Stomach (tissue), 9 donors: ENCODE measurements around the gene STARD8. TPM values are rescaled to one million over a fixed set of nuclear protein-coding genes. Genes with fewer than 3 reads are reported as not detected.

ENCODE experiments used
- DNase-seq, 2 donors: peaks; one replicate each; pipeline versions ENCODE4 v3.0.0 to v3.0.0-alpha.2; 2013 to 2019
- H3K27ac ChIP-seq, 5 donors: fragments of 200-600 bp in 4 of 5; sonication (generic) in 4 of 5; one replicate each; pipeline ENCODE4 v1.5.1; 2013 to 2019; ENCODE audit warnings: mild to moderate bottlenecking in 1 of 5, moderate library complexity in 1 of 5
- H3K27me3 ChIP-seq, 3 donors: fragments of 200-600 bp; sonication (generic); one replicate each; pipeline ENCODE4 v1.5.1; 2017 to 2019; ENCODE audit warnings: mixed run types in 1 of 3
- H3K36me3 ChIP-seq, 4 donors: fragments of 200-600 bp; sonication (generic); 1 replicate in 3 of 4; 2 replicates in 1 of 4; pipeline ENCODE4 v1.5.1; 2016 to 2019
- H3K4me1 ChIP-seq, 4 donors: fragments of 200-600 bp; sonication (generic); one replicate each; pipeline ENCODE4 v1.5.1; 2016 to 2019
- H3K4me3 ChIP-seq, 4 donors: fragments of 200-600 bp; sonication (generic) in 3 of 4; one replicate each; pipeline ENCODE4 v1.5.1; 2016 to 2019; ENCODE audit warnings: mild to moderate bottlenecking in 1 of 4
- H3K9me3 ChIP-seq, 4 donors: fragments of 200-600 bp; sonication (generic); one replicate each; pipeline ENCODE4 v1.5.1; 2016 to 2019
- EP300 ChIP-seq: sonication (generic); formaldehyde crosslinking; IDR thresholded peaks from one replicate; pipeline ENCODE4 v1.6.1; 2017; ENCODE audit warnings: antibody characterized with exemption
- POLR2A ChIP-seq, 4 donors: fragments of 450-650 bp; IDR thresholded peaks; one replicate each; pipeline ENCODE4 v1.6.1; 2016; ENCODE audit warnings: antibody characterized with exemption in 4 of 4, control low read depth in 2 of 4, mild to moderate bottlenecking in 1 of 4, moderate library complexity in 1 of 4
- POLR2AphosphoS5 ChIP-seq, 3 donors: sonication (generic); formaldehyde crosslinking; IDR thresholded peaks; one replicate each; pipeline ENCODE4 v1.6.1; 2016; ENCODE audit warnings: antibody characterized with exemption in 3 of 3
- WGBS, 5 donors: extraction: QIAGEN DNeasy Blood & Tissue Kit in 3 of 5; methylation state at CpG; one replicate each; pipeline versions ENCODE4 v1.1.5 to v1.1.7; 2013 to 2018; 5-methylcytosine and 5-hydroxymethylcytosine counted together
- intact Hi-C: fragments of 100-400 bp; cut with DNase I; formaldehyde crosslinking; loops from one replicate; pipeline ENCODE4 v1.15.1; 2023; ENCODE audit warnings: low total_unique reads
- polyA plus RNA-seq, 3 donors: library from polyadenylated mRNA; stranded (reverse); fragments of 200-250 nt; gene quantifications; one replicate each; pipeline ENCODE4 v1.2.3, GENCODE V29; 2013
- total RNA-seq, 5 donors: library from RNA; depleted of rRNA; stranded (reverse); fragments of >200 nt; gene quantifications; one replicate each; pipeline versions ENCODE4 v1.1.0 to v1.2.3, GENCODE V29; 2014 to 2016
- TF ChIP-seq, protein P1 (sequence below), 7 experiments: fragments of 450-650 bp in 4 of 7; fragments of 200-600 bp in 3 of 7; sonication (generic) in 3 of 7; IDR thresholded peaks; one replicate each; pipeline ENCODE4 v1.5.1; 2016 to 2019; ENCODE audit warnings: antibody characterized with exemption in 7 of 7, control low read depth in 2 of 7, mild to moderate bottlenecking in 1 of 7
- donor health status: healthy with polysubstance abuse.
- donor health status: Bipolar disorder and iron deficiency.
- donor health status: healthy.

STARD8 gene
- total and polyA plus RNA-seq, 8 donors: 0.93 to 7.4 (median 2.6) TPM

DNA sequence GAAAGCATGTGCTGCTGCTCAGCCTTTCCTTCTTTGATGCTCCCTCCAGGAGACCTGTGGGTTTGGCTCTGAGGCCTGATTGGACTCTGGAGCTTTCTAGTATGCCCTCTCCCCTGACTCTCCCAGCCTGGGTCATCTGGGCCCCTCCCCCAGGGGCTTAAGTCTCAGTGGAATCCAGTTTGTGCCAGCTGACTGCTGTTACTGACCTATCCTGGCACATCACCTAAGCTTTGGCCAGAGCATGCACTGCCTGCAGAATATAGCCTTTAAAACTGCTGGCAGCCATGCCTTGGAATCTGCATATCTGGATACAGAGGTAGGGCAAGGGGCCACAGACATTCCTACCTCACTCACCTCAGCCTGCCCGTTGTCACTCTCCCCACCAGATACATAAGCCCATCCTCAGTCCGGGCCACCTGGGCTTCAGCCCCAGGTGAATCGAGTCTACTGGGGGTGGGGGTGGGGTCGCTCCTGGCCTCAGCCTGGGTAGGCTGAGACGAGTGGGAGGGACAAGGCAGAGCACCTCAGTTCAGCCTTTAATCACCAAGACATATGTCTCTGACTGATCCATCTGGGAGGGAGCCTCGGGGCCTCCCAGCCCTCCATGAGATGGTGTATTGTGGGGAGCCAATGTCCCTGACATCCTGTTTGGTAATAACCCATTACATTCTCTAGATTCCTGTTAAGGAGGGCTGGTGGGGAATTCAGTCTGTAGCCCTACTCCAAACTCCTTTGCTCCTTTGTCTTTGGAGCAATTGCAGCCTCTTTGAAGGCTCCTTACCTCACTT is 61.2 kb downstream of the STARD8 start:
- DNase-seq: no peak
- Histone ChIP-seq H3K27ac (no peak overlapping the region), H3K27me3 (peaks cover 0 to 4% (median 0%) of the 10 kb centered on the region in 3 donors), H3K4me3 (no peak overlapping the region), H3K36me3 (no peaks in the 10 kb centered on the region), H3K4me1 (no peaks in the 10 kb centered on the region), H3K9me3 (no peaks in the 10 kb centered on the region)
- intact Hi-C loops: no loop called here
- no peak for TF ChIP-seq POLR2AphosphoS5 (IDR thresholded peaks at IDR 0.05)
- TF ChIP-seq EP300: no peak
- TF ChIP-seq, protein P1, sequence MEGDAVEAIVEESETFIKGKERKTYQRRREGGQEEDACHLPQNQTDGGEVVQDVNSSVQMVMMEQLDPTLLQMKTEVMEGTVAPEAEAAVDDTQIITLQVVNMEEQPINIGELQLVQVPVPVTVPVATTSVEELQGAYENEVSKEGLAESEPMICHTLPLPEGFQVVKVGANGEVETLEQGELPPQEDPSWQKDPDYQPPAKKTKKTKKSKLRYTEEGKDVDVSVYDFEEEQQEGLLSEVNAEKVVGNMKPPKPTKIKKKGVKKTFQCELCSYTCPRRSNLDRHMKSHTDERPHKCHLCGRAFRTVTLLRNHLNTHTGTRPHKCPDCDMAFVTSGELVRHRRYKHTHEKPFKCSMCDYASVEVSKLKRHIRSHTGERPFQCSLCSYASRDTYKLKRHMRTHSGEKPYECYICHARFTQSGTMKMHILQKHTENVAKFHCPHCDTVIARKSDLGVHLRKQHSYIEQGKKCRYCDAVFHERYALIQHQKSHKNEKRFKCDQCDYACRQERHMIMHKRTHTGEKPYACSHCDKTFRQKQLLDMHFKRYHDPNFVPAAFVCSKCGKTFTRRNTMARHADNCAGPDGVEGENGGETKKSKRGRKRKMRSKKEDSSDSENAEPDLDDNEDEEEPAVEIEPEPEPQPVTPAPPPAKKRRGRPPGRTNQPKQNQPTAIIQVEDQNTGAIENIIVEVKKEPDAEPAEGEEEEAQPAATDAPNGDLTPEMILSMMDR (IDR thresholded peaks at IDR 0.05): no peak
- no peak for TF ChIP-seq POLR2A (IDR thresholded peaks at IDR 0.05)
- WGBS, 5 donors: 37 to 47% (median 44%) methylated on average over 3 to 6 of the region's 6 CpGs; no CpG with 5 or more reads in 1 of the 5 donors

GRCh38 chrX:68710870-68711576 is 63.6 kb downstream of the STARD8 start:
- Histone ChIP-seq H3K27ac (no peak overlapping the region), H3K9me3 (no peaks in the 10 kb centered on the region), H3K27me3 (peaks cover 0 to 4% (median 0%) of the 10 kb centered on the region in 3 donors), H3K4me3 (no peak overlapping the region), H3K36me3 (peaks cover 0 to 12% (median 10%) of the 10 kb centered on the region in 4 donors), H3K4me1 (no peaks in the 10 kb centered on the region)
- no peak for TF ChIP-seq POLR2A (IDR thresholded peaks at IDR 0.05)
- TF ChIP-seq, protein P1 (IDR thresholded peaks at IDR 0.05): peak in 5 of 7 experiments; percentile 32 to 61 (median 41)
- DNase-seq: peak; percentile 52 to 70
- WGBS, 5 donors: 29 to 48% (median 33%) methylated on average over 3 to 4 of the region's 4 CpGs
- intact Hi-C loops: loop anchor here (10.0 kb wide), 1 partner anchor 516 kb away; no protein-coding TSS in a partner anchor

- intact Hi-C loops: loop anchor here (10.0 kb wide), 1 partner anchor 517 kb away; no protein-coding TSS in a partner anchor
- no peaks in the 10 kb centered on the region for H3K9me3 ChIP-seq
- H3K4me1 ChIP-seq: no peaks in the 10 kb centered on the region
- H3K36me3 ChIP-seq: peaks cover 0 to 12% (median 12%) of the 10 kb centered on the region in 4 donors
- no peak for DNase-seq
- TF ChIP-seq, protein P1 (IDR thresholded peaks at IDR 0.05): no peak
- TF ChIP-seq POLR2AphosphoS5 (IDR thresholded peaks at IDR 0.05) (no peak), POLR2A (IDR thresholded peaks at IDR 0.05) (no peak), EP300 (no peak)
- H3K27ac ChIP-seq: no peak overlapping the region
- H3K27me3 ChIP-seq: peaks cover 0 to 4% (median 0%) of the 10 kb centered on the region in 3 donors
- 50 to 80% (median 64%) methylated on average over 3 to 5 of the region's 5 CpGs for WGBS, 5 donors
- H3K4me3 ChIP-seq: no peak overlapping the region
Measured at GRCh38 chrX:68711845-68712244, 64.4 kb downstream of the STARD8 start.

DNA sequence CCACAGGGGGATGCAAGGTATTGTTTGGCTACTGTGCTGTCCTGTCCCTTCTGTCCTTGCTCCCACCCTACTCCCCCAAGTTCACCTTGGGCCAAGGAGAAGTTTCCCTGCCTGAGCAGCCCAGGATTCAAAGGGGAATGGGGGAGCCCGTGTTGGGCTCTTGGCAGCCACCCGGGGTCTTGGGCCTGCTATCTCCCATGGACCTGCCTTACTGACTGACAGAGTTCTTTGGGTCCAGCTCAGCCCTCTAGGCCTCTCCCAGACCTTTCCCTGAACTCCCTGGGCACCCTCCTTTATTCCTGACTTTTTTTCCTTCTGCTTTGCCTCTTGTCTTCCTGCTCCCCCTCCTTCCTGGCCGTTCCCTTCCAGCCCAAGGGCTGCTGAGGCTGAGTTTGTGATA is 67.4 kb downstream of the STARD8 start:
- intact Hi-C loops: loop anchor here (10.0 kb wide), 1 partner anchor 520 kb away; no protein-coding TSS in a partner anchor
- WGBS, 5 donors: 61 to 84% (median 72%) methylated on average over 3 of the region's 3 CpGs
- Histone ChIP-seq H3K9me3 (no peaks in the 10 kb centered on the region), H3K36me3 (peaks cover 0 to 24% (median 15%) of the 10 kb centered on the region in 4 donors), H3K27ac (no peak overlapping the region), H3K4me1 (no peaks in the 10 kb centered on the region), H3K4me3 (no peak overlapping the region), H3K27me3 (peaks cover 0 to 4% (median 0%) of the 10 kb centered on the region in 3 donors)
- TF ChIP-seq EP300 (no peak), POLR2A (IDR thresholded peaks at IDR 0.05) (no peak), POLR2AphosphoS5 (IDR thresholded peaks at IDR 0.05) (no peak)
- TF ChIP-seq, protein P1 (IDR thresholded peaks at IDR 0.05): no peak
- DNase-seq: no peak
